ENCODE data around the gene RHOU.
"Not testable (repeated sequence)": the region's sequence is repeated elsewhere in the genome, so short reads cannot be mapped to it uniquely, and the experiment has no call there.

The RHOU gene

GRCh38 chr1:228765168-228765946, 30.1 kb downstream of the RHOU start:
- no peak for DNase-seq (ENCODE audit: low read depth)
- no peak for TF ChIP-seq CTCF (IDR thresholded peaks at IDR 0.05; ENCODE audit: insufficient read depth, low read depth, low read length, missing control alignments)
- no peak overlapping the region for H3K4me3 ChIP-seq (ENCODE audit: low read length)

- DNase-seq (ENCODE audit: low read depth) = no peak
- no peak overlapping the region for H3K4me3 ChIP-seq (ENCODE audit: low read length)
- TF ChIP-seq CTCF (IDR thresholded peaks at IDR 0.05; ENCODE audit: insufficient read depth, low read depth, low read length, missing control alignments) = no peak
Observed at GRCh38 chr1:228766788-228767187, 31.5 kb downstream of the RHOU start.

- no peak overlapping the region for H3K4me3 ChIP-seq (ENCODE audit: low read length)
- TF ChIP-seq CTCF (IDR thresholded peaks at IDR 0.05; ENCODE audit: insufficient read depth, low read depth, low read length, missing control alignments) = no peak
- DNase-seq (ENCODE audit: low read depth) = no peak
Observed at GRCh38 chr1:228767636-228768354, 32.5 kb downstream of the RHOU start.

- H3K4me3 ChIP-seq (ENCODE audit: low read length) = no peak overlapping the region
- DNase-seq (ENCODE audit: low read depth) = no peak
- no peak for TF ChIP-seq CTCF (IDR thresholded peaks at IDR 0.05; ENCODE audit: insufficient read depth, low read depth, low read length, missing control alignments)
Observed at GRCh38 chr1:228768355-228769000, 33.2 kb downstream of the RHOU start.

- H3K4me3 ChIP-seq (ENCODE audit: low read length) = no peak overlapping the region
- TF ChIP-seq CTCF (IDR thresholded peaks at IDR 0.05; ENCODE audit: insufficient read depth, low read depth, low read length, missing control alignments) = no peak
- DNase-seq (ENCODE audit: low read depth) = no peak
Observed at GRCh38 chr1:228770779-228771223, 35.5 kb downstream of the RHOU start.

- TF ChIP-seq CTCF (IDR thresholded peaks at IDR 0.05; ENCODE audit: insufficient read depth, low read depth, low read length, missing control alignments) = no peak
- no peak for DNase-seq (ENCODE audit: low read depth)
- H3K4me3 ChIP-seq (ENCODE audit: low read length) = no peak overlapping the region
Observed at GRCh38 chr1:228772516-228773212, 37.4 kb downstream of the RHOU start.

- not testable (repeated sequence) for DNase-seq (ENCODE audit: low read depth); H3K4me3 ChIP-seq (ENCODE audit: low read length)
Observed at GRCh38 chr1:228775946-228776345, 40.7 kb downstream of the RHOU start.
